Fibroblast of pulmonary artery (primary cell): ENCODE measurements around the gene GRIN3A.
A peak's percentile ranks its signal among the peaks of the same experiment; 100 is the strongest.

Experiments used
- DNase-seq: peaks from one replicate; pipeline ENCODE4 v3.0.0-alpha.2; 2010; ENCODE audit warnings: low read depth
- H3K4me3 ChIP-seq: replicated peaks from 2 replicates; pipeline ENCODE4 v1.5.1; 2011; ENCODE audit warnings: low read depth, mild to moderate bottlenecking, control low read depth, low read length, moderate library complexity
- TF ChIP-seq, protein P1 (sequence below): IDR thresholded peaks from 2 replicates; pipeline ENCODE4 v1.5.1; 2011; ENCODE audit warnings: mild to moderate bottlenecking, control low read depth, low read length, inconsistent platforms; ENCODE audit errors: missing control alignments

The GRIN3A gene

DNA sequence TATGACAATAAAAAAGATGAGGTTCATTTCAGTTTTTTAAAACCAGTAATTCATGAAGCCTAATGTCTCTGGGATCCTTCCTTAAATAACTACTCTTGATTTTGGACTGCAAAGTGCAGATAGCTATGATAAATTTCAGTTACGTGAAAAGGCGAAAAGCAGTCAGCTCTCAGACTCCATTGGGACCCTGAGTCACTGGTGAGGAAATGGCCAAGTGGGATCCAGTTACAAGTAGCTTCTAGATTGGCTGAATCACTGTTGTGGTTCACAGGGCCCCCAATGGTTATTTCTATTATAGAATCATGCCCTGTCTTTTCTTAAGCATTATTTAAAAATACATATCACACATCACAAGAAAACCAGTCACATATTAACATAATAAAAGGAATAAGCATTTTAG is 112.6 kb downstream of the GRIN3A start:
- no peak for DNase-seq
- TF ChIP-seq, protein P1, sequence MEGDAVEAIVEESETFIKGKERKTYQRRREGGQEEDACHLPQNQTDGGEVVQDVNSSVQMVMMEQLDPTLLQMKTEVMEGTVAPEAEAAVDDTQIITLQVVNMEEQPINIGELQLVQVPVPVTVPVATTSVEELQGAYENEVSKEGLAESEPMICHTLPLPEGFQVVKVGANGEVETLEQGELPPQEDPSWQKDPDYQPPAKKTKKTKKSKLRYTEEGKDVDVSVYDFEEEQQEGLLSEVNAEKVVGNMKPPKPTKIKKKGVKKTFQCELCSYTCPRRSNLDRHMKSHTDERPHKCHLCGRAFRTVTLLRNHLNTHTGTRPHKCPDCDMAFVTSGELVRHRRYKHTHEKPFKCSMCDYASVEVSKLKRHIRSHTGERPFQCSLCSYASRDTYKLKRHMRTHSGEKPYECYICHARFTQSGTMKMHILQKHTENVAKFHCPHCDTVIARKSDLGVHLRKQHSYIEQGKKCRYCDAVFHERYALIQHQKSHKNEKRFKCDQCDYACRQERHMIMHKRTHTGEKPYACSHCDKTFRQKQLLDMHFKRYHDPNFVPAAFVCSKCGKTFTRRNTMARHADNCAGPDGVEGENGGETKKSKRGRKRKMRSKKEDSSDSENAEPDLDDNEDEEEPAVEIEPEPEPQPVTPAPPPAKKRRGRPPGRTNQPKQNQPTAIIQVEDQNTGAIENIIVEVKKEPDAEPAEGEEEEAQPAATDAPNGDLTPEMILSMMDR = no peak
- no peak overlapping the region for H3K4me3 ChIP-seq

DNA sequence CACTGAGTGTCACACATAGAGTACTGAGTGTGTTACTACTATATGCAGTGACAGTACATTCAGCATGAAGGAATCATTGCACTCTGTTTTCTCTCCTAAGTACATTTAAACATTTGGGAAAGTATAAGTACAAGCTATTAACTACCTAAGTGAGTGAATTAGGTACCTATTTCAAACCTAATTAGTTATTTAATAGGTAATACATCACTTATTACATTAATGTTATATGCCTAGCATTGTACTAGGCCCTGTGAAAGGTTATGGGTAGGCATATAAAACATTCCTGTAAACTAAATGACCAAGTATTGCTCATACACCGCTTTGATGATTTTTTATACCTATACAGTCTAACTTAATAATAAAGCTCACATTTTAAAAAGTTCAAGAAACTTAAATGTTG is 118.0 kb downstream of the GRIN3A start:
- TF ChIP-seq, protein P1 = no peak
- no peak overlapping the region for H3K4me3 ChIP-seq
- DNase-seq = no peak

DNA sequence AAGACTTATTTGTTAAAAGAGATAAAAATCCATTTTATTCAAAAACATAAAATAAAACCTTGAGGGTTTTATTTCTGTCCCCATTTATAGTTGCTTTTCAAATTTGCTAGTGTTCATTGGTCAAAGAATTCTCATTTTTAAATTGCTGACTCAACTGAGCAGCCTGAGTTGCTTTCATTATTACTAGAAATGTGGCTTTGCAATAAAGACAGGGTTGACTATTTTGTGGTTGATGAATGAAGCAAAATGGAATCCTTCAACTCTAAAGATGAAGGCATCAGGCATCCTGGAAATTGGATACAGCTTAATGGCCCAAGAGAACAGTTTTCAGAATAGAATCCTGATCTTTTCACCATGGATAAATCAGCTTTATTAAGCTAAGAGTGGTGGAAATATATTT is 119.7 kb downstream of the GRIN3A start:
- H3K4me3 ChIP-seq = no peak overlapping the region
- TF ChIP-seq, protein P1 = no peak
- DNase-seq = no peak

DNA sequence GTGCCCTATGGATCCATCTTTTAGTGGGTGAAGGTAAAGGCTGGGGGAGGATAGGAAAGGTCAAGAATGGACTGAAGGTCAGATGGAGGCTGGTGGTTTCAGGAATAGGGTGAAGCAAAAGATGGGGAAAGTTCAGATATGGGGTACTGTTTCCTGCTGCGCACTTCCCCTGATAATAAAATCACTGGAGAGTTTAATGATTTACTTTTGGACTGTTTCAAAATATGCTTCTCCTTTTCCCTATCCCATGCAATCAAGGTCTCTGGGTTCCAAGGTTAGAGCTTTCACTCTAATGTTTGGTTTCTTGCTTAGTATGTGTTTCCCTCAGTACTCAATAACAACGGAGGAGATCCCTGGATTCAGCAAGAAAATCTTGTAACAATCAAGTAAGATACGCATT is 132.9 kb downstream of the GRIN3A start:
- no peak for DNase-seq
- no peak overlapping the region for H3K4me3 ChIP-seq
- TF ChIP-seq, protein P1 = no peak

DNA sequence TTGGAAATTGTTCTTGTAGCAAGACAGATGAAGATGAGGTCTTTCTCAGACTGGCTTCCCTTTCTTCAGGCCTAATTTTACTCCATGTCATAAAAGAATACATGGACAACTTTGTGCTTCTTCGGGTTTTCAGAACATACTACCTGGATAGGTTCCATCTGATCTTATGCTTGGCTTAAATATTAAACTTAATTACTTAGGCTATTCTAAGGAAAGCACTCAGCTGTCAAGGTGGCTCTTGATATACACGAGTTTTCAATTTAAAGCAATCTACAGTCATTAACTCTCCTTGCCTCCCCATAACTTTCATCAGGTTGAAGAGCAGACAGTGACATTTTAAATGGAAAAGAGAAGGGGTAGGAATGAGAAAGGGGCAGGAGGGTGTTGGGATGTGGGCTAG is 134.2 kb downstream of the GRIN3A start:
- DNase-seq = no peak
- no peak overlapping the region for H3K4me3 ChIP-seq
- TF ChIP-seq, protein P1 = no peak

DNA sequence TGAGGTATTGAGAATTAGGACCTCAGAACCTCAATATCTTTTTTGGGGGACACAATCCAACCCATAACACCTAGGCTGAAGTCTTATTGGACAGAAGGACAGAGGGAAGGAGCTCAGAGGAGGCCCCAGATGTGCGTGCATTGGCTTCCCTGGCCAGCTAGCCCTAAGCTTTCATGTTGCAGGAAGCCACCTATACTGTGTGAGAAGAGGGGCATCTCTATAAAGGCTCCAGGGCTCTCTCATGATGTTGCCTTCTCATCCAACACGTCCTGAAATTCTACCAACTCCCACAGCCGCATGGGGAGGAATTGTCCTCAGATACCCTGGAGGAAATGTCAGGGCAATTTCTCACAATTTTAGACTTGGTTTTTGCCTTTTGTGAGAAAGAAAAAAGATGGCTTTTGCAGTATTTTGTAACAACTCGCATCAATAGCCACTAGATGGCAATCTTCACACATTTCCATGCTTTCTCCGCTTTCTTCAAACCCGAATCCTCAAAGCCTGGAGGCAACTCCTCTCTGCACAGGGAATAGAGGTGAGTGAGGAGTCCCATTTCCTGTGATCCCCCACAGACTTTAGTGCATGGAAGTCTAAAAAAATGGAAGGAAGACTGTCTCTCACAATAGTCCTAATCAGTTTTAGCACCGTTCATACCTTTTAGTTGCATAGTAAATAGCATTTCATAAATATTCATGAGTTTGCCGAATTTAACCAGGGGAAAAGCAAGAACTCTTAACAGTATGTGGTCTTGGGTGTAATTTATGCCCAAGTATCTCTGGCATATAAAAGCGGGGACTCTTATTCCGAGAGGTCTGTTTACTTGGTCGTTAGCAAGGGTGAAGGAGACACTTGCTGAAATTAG is 136.3 kb downstream of the GRIN3A start:
- TF ChIP-seq, protein P1 = peak; percentile 75
- peak; percentile 63 for DNase-seq
- no peak overlapping the region for H3K4me3 ChIP-seq

DNA sequence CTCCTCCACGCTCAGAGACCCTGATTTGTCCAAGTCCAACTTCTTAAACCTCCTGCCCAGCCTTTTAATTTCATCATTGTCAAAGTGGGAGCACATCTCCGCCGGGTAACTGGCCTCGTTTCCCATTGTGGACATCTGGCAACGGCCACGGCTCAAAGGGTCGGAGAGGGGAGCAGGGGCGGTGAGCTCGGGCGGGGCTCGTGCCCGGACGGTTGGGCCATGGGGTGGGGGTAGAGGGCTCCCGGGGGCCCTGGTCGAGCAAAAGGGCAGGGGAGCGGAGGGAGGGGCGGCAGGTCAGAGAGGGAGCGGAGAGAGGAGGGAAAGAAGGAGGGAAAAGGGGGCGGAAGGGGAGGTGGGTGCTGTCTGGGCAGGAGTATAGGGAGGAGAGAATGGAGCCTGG is 143.7 kb downstream of the GRIN3A start, which contains the start of gene PPP3R2:
PPP3R2 (minus strand) TSS at position 174 of the 400 bp plus-strand sequence; CDS start at position 126, 48 bp downstream.
- DNase-seq = no peak
- TF ChIP-seq, protein P1 = no peak
- no peak within 1 kb of the TSS for H3K4me3 ChIP-seq
